ENCODE results near the gene NAV3. TPM values are rescaled to one million over a fixed set of nuclear protein-coding genes. Genes with fewer than 3 reads are reported as not detected.

NAV3 gene
- total RNA-seq, 1 experiment from 2014 or later, result 3.0 TPM

- Histone ChIP-seq H2BK12ac (ENCODE audit: insufficient read length, low read depth, low read length) (no peak overlapping the region), H3K14ac (ENCODE audit: insufficient read depth, low read length) (no peak overlapping the region), H3K27me3 (ENCODE audit: insufficient read depth, low read length) (no peaks in the 10 kb centered on the region), H2AK5ac (ENCODE audit: insufficient read length, low read length) (no peak overlapping the region), H2BK20ac (ENCODE audit: low read depth, low read length, poor library complexity, severe bottlenecking) (no peak overlapping the region), H4K91ac (ENCODE audit: insufficient read length, low read depth, low read length) (no peak overlapping the region), H3K4ac (ENCODE audit: low read depth, low read length) (no peak overlapping the region), H3K23ac (ENCODE audit: insufficient read length, low read depth, low read length) (no peak overlapping the region), H2BK5ac (ENCODE audit: insufficient read length, low read length) (no peak overlapping the region), H2AFZ (ENCODE audit: low read length) (no peak overlapping the region), H3K9ac (ENCODE audit: extremely low read depth, insufficient read length, low read length) (no peak overlapping the region), H3K23me2 (ENCODE audit: insufficient read length, low read depth, low read length, poor library complexity, severe bottlenecking) (no peaks in the 10 kb centered on the region), H3K9me3 (ENCODE audit: control insufficient read depth, low read depth, low read length) (no peaks in the 10 kb centered on the region), H4K5ac (ENCODE audit: insufficient read length, low read depth, low read length) (no peak overlapping the region), H3K4me1 (ENCODE audit: insufficient read depth, low read length) (no peaks in the 10 kb centered on the region; the same call in 1 of the 2 replicates), H3K27ac (ENCODE audit: insufficient read length, low read depth, low read length) (no peak overlapping the region), H3T11ph (ENCODE audit: low read length) (no peak overlapping the region), H3K4me2 (ENCODE audit: insufficient read depth, insufficient read length, low read length) (no peak overlapping the region), H3K18ac (ENCODE audit: insufficient read length, low read depth, low read length) (no peak overlapping the region), H4K8ac (replicated peaks; ENCODE audit: insufficient read length, low read depth, low read length) (no peak overlapping the region), H3K79me1 (ENCODE audit: insufficient read depth, low read depth, low read length, poor library complexity, severe bottlenecking) (no peaks in the 10 kb centered on the region), H3K79me2 (ENCODE audit: insufficient read depth, low read length) (no peaks in the 10 kb centered on the region), H2BK15ac (ENCODE audit: low read depth, low read length) (no peak overlapping the region), H4K20me1 (ENCODE audit: control insufficient read depth, insufficient read depth, insufficient read length) (no peaks in the 10 kb centered on the region), H2BK120ac (ENCODE audit: low read depth, low read length, poor library complexity, severe bottlenecking) (no peak overlapping the region), H3K56ac (ENCODE audit: insufficient read length, low read depth, low read length) (no peak overlapping the region)
- Mint-ChIP-seq H3K9me3 (no peaks in the 10 kb centered on the region), H3K4me3 (no peak overlapping the region), H3K27ac (no peak overlapping the region), H3K36me3 (ENCODE audit: insufficient read depth in 1 of 3, low read depth in 3 of 3) (no peaks in the 10 kb centered on the region), H3K27me3 (ENCODE audit: low read depth) (no peaks in the 10 kb centered on the region), H3K4me1 (peaks cover 16 to 21% of the 10 kb centered on the region in 2 experiments)
- no peak for TF ChIP-seq CTCF (conservative IDR thresholded peaks at IDR 0.05)
- DNase-seq, result no peak
Measured at GRCh38 chr12:78183824-78184223, 353.1 kb downstream of the NAV3 start.
